Testis (tissue), 2 donors: ENCODE results near the gene CACNB2.

Source experiments
- POLR2A ChIP-seq: fragments of 450-650 bp; IDR thresholded peaks from one replicate; pipeline ENCODE4 v1.6.1; 2017; ENCODE audit warnings: antibody characterized with exemption, mild to moderate bottlenecking, moderate library complexity
- TF ChIP-seq, protein P1 (sequence below), 3 experiments: fragments of 450-650 bp in 2 of 3; fragments of 200-600 bp in 1 of 3; sonication (generic) in 1 of 3; IDR thresholded peaks; one replicate each; pipeline ENCODE4 v1.5.1; 2016 to 2019; ENCODE audit warnings: antibody characterized with exemption in 3 of 3, mild to moderate bottlenecking in 2 of 3, moderate library complexity in 1 of 3

GRCh38 chr10:18439601-18440000, 299.4 kb downstream of the CACNB2 start:
- TF ChIP-seq, protein P1, sequence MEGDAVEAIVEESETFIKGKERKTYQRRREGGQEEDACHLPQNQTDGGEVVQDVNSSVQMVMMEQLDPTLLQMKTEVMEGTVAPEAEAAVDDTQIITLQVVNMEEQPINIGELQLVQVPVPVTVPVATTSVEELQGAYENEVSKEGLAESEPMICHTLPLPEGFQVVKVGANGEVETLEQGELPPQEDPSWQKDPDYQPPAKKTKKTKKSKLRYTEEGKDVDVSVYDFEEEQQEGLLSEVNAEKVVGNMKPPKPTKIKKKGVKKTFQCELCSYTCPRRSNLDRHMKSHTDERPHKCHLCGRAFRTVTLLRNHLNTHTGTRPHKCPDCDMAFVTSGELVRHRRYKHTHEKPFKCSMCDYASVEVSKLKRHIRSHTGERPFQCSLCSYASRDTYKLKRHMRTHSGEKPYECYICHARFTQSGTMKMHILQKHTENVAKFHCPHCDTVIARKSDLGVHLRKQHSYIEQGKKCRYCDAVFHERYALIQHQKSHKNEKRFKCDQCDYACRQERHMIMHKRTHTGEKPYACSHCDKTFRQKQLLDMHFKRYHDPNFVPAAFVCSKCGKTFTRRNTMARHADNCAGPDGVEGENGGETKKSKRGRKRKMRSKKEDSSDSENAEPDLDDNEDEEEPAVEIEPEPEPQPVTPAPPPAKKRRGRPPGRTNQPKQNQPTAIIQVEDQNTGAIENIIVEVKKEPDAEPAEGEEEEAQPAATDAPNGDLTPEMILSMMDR (IDR thresholded peaks at IDR 0.05) = no peak
- TF ChIP-seq POLR2A = no peak
